ENCODE results near the gene IFNL4.
A peak's percentile ranks its signal among the peaks of the same experiment; 100 is the strongest.
"Not testable (repeated sequence)": the region's sequence is repeated elsewhere in the genome, so short reads cannot be mapped to it uniquely, and the experiment has no call there.

The IFNL4 gene

GRCh38 chr19:39248806-39249205 lies at the start of gene IFNL4:
IFNL4 (minus strand) TSS chr19:39248856.
- DNase-seq, result no peak

DNA sequence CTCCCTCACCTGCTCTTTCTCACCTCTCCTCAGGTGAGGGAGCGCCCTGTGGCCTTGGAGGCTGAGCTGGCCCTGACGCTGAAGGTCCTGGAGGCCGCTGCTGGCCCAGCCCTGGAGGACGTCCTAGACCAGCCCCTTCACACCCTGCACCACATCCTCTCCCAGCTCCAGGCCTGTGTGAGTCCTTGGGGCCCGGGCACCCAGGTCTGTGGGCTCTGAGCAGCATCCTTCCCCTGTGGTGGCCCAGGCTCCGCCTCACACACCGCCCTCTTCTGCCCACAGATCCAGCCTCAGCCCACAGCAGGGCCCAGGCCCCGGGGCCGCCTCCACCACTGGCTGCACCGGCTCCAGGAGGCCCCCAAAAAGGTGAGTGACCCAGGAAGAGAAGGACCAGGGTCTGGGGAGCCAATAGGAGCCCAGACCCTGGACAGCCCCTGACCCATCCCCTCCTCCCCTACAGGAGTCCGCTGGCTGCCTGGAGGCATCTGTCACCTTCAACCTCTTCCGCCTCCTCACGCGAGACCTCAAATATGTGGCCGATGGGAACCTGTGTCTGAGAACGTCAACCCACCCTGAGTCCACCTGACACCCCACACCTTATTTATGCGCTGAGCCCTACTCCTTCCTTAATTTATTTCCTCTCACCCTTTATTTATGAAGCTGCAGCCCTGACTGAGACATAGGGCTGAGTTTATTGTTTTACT lies 49.4 kb upstream of the IFNL4 start:
- peak; percentile 18 for DNase-seq

- DNase-seq, result no peak
Measured at GRCh38 chr19:39296906-39297305, 48.2 kb upstream of the IFNL4 start.

DNA sequence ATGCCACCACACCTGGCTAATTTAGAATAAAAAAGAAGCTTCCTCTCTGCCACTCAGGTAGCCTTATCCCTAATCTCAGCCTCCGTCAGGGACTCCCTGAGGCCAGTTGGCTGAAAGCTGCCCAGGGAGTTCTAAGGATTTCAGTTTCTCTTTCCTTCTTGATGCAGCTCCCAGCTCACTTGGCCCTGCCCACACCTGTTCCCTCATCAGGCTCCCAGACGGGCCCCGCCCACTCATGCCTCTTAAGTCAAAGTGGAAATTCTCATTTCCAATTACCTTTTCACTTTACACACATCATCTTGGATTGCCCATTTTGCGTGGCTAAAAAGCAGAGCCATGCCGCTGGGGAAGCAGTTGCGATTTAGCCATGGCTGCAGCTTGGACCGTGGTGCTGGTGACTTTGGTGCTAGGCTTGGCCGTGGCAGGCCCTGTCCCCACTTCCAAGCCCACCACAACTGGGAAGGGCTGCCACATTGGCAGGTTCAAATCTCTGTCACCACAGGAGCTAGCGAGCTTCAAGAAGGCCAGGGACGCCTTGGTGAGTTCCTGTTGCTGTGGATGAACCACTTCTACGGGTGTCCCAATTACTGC lies 47.5 kb upstream of the IFNL4 start, which contains the start of gene IFNL1:
Gene IFNL1, plus strand, starts transcription at position 353 of the 591 bp plus-strand sequence. Its CDS starts 15 bp downstream, at position 368.
- DNase-seq, result no peak

GRCh38 chr19:39293394-39293793 lies 44.7 kb upstream of the IFNL4 start:
- no peak for DNase-seq

- no peak for DNase-seq
Measured at GRCh38 chr19:39284032-39284431, 35.4 kb upstream of the IFNL4 start.

DNA sequence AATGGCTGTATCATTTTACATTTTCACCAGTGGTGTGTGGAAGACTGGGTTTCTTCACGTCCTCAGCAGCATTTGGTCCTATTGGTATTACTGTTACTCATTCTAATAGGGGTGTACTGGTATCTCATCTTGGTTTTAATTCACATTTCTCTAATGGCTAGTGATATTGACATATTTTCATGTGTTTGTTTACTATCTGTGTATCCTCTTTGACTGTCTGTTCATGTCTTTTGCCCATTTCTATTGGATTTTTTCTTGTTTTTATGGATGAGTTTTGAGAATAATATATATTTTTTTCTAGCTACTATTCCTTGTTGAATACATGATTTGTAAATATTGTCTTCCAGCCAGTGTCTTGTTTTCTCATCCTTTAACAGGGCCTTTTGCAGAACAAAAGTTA lies 33.4 kb upstream of the IFNL4 start:
- no peak for DNase-seq

DNA sequence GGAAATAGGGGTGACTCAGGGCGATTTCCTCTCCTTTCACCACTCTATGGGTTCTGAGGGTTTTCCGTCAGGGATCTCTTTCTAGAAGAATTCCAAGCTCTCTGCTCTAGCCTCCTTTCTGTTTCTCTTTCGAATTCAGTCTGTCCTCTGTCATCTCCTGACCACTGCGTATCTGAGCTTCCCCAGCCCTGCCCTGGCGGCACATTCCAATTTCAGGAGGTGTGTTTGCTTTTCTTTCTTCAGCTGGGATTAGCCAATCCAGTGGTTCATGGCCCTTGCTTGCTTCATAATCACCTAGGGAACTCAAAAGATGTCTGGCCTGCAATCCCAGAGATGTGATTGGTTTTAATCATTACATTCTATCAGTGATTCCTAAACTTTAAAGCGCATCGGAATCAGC lies 28.9 kb upstream of the IFNL4 start:
- no peak for DNase-seq

DNA sequence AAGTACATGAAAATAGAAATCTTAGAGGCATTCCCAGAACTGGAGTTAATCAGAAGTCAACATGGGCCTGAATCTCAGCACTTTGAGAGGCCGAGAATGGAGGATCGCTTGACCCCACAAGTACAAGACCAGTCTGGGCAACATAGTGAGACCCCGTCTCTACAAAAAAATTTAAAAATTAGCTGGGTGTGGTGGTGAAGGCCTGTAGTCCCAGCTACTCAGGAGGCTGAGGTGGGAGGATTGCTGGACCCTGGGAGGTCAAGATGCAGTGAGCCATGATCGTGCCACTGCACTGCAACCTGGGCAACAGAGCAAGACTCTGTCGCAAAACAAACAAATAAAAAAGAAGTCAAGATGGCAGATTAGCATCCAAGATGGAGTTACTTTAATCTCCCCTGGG lies 28.1 kb upstream of the IFNL4 start:
- DNase-seq, result no peak

- no peak for DNase-seq
Measured at GRCh38 chr19:39275578-39275977, 26.9 kb upstream of the IFNL4 start.

DNA sequence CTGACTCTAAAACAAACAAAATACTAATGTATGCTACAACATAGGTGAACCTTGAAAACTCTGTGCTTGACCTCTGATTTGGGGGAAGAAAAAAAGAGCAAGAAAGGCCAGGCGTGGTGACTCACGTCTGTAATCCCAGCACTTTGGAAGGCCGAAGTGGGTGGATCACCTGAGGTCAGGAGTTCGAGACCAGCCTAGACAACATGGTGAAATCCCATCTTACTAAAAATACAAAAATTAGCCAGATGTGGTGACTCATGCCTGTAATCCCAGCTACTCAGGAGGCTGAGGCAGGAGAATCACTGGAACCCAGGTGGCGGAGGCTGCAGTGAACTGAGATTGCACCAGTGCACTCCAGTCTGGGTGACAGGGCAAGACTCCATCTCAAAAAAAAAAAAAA lies 25.2 kb upstream of the IFNL4 start:
- DNase-seq, result not testable (repeated sequence)

- no peak for DNase-seq
Measured at GRCh38 chr19:39270036-39270871, 21.6 kb upstream of the IFNL4 start.

GRCh38 chr19:39269369-39269768 lies 20.7 kb upstream of the IFNL4 start:
- DNase-seq, result not testable (repeated sequence)

DNA sequence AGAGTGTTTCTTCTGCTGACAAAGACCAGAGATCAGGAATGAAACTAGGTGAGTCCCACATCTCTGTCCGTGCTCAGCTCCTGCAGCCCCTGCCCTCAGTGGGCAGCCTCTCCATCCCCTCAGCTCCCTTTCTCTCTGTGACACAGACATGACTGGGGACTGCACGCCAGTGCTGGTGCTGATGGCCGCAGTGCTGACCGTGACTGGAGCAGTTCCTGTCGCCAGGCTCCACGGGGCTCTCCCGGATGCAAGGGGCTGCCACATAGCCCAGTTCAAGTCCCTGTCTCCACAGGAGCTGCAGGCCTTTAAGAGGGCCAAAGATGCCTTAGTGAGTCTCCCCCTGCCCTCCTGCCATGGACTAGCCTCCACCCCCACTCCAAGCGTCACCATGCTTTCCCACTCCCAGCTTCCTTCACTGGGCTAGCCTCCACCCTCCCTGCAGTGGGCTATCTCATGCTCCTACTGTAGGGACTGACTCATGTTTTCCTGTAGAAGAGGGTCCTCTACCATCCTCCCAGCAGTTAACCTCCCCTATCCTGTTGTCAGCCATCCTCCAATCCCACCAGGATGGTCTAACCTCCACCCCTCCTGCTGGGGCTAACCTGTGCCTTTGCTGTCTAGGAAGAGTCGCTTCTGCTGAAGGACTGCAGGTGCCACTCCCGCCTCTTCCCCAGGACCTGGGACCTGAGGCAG lies 20.0 kb upstream of the IFNL4 start:
- not testable (repeated sequence) for DNase-seq

GRCh38 chr19:39268085-39268484 lies 19.4 kb upstream of the IFNL4 start, which contains the start of gene IFNL2:
IFNL2 (plus strand) TSS chr19:39268396; CDS start chr19:39268569, 173 bp downstream.
- not testable (repeated sequence) for DNase-seq

DNA sequence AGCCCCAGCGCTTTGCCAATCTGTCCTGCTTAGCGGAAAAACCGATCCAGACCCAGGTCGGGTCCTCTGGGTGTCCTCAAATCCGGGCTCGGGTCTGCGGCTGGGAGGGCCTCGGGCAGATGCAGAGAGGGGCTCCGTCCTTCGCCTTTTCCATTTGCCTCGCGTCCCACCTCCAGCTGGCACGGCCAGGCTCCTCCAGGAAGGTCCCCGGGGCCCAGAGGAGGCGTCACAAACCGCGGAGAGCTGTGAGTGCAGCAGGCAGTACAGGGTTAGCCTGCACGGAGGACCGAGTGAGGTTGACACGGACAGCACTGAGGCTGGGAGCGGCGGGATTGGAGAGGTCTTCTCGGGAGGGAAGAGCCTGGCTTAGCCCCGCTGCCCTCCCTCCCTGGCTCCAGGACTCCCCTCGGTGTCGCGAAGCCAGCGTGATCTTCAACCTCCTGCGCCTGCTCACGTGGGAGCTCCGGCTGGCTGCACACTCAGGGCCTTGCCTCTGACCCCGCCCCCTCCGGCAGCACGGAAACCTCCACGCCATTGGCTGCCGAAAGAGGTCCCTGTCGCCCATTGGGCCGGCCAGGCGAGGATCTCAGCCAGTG lies 16.8 kb upstream of the IFNL4 start:
- DNase-seq, result no peak

- DNase-seq, result no peak
Measured at GRCh38 chr19:39264306-39265290, 15.9 kb upstream of the IFNL4 start.

- no peak for DNase-seq
Measured at GRCh38 chr19:39263912-39264305, 15.3 kb upstream of the IFNL4 start.

DNA sequence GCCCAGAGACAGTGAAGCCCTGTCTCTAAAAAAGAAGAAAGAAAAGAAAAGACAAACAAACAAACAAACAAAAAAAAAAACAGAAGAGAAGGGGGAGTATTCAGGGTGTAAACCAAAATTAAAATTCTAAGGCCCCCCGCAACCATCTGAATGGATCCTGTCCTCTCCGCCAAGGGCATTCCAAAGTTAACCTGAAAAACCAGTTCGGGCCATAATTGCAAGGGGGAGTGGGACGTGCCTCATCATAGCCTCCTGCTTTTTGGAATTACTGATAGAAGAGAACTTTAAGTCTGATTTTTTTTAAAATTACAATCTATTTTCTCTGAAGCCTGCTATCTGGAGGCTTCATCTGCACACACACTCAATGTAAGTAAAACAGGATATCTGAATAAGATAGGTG lies 13.8 kb upstream of the IFNL4 start:
- DNase-seq, result no peak

- no peak for DNase-seq
Measured at GRCh38 chr19:39261704-39262103, 13.0 kb upstream of the IFNL4 start.

DNA sequence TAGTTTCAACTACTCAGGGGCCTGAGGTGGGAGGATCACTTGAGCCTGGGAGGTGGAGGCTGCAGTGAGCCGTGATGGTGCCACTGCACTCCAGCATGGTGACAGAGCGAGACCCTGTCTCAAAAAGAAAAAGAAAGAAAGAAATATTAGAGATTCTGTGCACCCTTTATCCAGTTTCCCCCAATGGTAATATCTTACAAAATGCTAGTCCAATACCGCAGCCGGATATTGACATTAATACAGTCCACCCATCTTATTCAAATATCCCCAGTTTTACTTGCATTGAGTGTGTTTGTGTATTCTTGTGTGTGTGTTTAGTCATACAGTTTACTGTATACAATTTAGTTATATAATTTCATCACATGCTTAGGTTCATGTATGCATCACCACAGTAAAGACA lies 8.6 kb upstream of the IFNL4 start:
- no peak for DNase-seq
